Measurements from ENCODE around the gene C1orf115.

Gene C1orf115

DNA sequence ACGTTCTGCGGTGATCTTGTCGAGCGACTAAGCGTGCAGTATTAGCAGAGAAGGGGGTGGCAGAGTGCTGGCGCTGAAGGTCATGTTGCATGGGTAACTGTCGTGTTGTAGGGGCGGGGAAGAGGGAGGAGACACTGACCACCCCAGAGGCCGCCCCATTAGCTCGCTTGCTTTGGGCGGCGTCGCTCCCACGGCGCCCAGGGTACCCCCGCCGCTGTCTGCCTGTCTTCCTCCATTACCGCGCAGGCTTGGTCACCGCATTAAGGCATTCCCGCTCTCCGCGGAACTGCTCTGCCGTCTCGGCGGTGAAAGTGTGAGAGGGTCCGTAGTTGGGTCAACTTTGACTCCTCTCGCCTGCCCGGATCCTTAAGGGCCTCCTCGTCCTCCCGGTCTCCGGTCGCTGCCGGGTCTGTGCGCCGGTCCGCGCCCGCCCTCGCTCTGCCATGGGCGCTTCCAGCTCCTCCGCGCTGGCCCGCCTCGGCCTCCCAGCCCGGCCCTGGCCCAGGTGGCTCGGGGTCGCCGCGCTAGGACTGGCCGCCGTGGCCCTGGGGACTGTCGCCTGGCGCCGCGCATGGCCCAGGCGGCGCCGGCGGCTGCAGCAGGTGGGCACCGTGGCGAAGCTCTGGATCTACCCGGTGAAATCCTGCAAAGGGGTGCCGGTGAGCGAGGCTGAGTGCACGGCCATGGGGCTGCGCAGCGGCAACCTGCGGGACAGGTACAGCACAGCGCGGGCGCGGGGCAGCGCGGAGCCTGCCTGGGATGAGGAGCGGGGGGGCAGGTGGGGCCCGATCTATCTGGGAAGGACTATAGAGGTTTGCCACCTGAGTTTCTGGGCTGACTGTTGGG is 58.1 kb downstream of the C1orf115 start, which contains the start of gene MTARC2:
Gene MTARC2, plus strand, starts transcription at position 234 of the 846 bp plus-strand sequence. Its CDS starts 210 bp downstream, at position 444.
- no peak for DNase-seq (ENCODE audit: low read depth, low spot score)

More for the DNA sequence above, 58.1 kb downstream of the C1orf115 start, which contains the start of gene MTARC2:
- H3K4me3 ChIP-seq (ENCODE audit: low read length) = no peak within 1 kb of the TSS
